Lower leg skin (tissue), 4 donors: ENCODE results near the gene RNASE4. TPM values are rescaled to one million over a fixed set of nuclear protein-coding genes. Genes with fewer than 3 reads are reported as not detected.
"Not testable (repeated sequence)": the region's sequence is repeated elsewhere in the genome, so short reads cannot be mapped to it uniquely, and the experiment has no call there.

Experiments used
- DNase-seq, 2 donors: peaks; one replicate each; pipeline ENCODE4 v3.0.0-alpha.2; 2019; ENCODE audit warnings: low spot score in 2 of 2
- H3K4me3 ChIP-seq: fragments of 200-600 bp; sonication (generic); 2 replicates; pipeline ENCODE4 v1.5.1; 2017; ENCODE audit warnings: mild to moderate bottlenecking, low read depth; ENCODE audit not compliant: poor library complexity, severe bottlenecking
- POLR2A ChIP-seq, 2 donors: fragments of 450-650 bp; IDR thresholded peaks; one replicate each; pipeline ENCODE4 v1.6.1; 2016 to 2017; ENCODE audit warnings: antibody characterized with exemption in 2 of 2, mild to moderate bottlenecking in 1 of 2, moderate library complexity in 1 of 2
- WGBS, 2 donors: methylation state at CpG; one replicate each; pipeline ENCODE4 v1.1.5; 2018; 5-methylcytosine and 5-hydroxymethylcytosine counted together
- intact Hi-C: fragments of 100-400 bp; cut with DNase I; formaldehyde crosslinking; loops from one replicate; pipeline ENCODE4 v1.15.0; 2023; ENCODE audit warnings: low total_unique reads
- total RNA-seq, 4 donors: library from RNA; depleted of rRNA; stranded (reverse); fragments of >200 nt; gene quantifications; one replicate each; pipeline ENCODE4 v1.1.0, GENCODE V29; 2016
- TF ChIP-seq, protein P1 (sequence below), 3 donors: fragments of 450-650 bp; IDR thresholded peaks; one replicate each; pipeline ENCODE4 v1.5.1; 2016; ENCODE audit warnings: antibody characterized with exemption in 3 of 3, mild to moderate bottlenecking in 3 of 3, moderate library complexity in 2 of 3

Gene RNASE4
- total RNA-seq, 4 donors from 2014 or later, result 67.3 to 102 (median 90.6) TPM

DNA sequence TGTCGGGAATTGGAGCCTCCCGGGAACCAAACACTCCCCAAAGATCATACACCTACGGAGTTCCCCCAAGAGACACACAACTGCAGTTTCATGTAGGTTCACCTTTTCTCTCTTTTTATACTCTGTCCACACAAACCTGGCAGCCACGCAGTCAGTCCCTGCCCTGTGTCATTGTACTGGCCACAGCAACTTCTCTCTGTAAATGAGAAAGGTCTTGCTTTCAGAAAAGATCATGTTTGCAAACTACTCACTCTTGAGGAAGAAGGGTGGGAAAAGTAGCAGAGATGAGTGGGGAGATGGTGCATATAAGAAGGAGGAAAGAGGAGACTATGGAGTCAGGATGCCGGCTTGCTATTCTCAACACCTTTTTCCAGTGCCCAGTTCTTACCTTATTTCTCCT, 14.6 kb downstream of the RNASE4 start:
- DNase-seq, result no peak
- no peak overlapping the region for H3K4me3 ChIP-seq
- TF ChIP-seq, protein P1, sequence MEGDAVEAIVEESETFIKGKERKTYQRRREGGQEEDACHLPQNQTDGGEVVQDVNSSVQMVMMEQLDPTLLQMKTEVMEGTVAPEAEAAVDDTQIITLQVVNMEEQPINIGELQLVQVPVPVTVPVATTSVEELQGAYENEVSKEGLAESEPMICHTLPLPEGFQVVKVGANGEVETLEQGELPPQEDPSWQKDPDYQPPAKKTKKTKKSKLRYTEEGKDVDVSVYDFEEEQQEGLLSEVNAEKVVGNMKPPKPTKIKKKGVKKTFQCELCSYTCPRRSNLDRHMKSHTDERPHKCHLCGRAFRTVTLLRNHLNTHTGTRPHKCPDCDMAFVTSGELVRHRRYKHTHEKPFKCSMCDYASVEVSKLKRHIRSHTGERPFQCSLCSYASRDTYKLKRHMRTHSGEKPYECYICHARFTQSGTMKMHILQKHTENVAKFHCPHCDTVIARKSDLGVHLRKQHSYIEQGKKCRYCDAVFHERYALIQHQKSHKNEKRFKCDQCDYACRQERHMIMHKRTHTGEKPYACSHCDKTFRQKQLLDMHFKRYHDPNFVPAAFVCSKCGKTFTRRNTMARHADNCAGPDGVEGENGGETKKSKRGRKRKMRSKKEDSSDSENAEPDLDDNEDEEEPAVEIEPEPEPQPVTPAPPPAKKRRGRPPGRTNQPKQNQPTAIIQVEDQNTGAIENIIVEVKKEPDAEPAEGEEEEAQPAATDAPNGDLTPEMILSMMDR (IDR thresholded peaks at IDR 0.05), result no peak
- no peak for TF ChIP-seq POLR2A (IDR thresholded peaks at IDR 0.05)
- intact Hi-C loops, result loop anchor here (5.0 kb wide), 1 partner anchor 158 kb away; no protein-coding TSS in a partner anchor
- 90 to 96% methylated on average over 5 of the region's 5 CpGs for WGBS, 2 donors

DNA sequence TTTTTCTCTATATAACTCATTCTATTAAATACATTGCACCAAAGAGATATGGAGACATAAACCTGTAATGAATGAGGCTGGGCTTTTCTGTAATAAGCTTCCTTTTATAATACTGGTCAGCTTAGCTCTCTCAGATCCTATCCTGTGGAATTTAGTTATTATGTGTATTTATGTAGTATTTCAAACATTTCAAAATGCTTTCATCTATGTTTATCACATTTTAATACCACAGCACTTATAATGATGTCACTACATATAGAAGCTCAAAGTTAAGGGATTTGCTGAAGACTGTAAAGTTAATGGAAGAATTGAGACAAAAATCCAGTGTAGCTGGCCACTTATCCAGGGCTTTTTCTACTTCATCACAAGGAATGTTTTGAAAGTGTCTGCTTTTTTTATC, 15.6 kb downstream of the RNASE4 start:
- H3K4me3 ChIP-seq, result no peak overlapping the region
- no peak for TF ChIP-seq POLR2A (IDR thresholded peaks at IDR 0.05)
- TF ChIP-seq, protein P1 (IDR thresholded peaks at IDR 0.05), result no peak
- intact Hi-C loops, result loop anchor here (5.0 kb wide), 2 partner anchors 157 to 267 kb away; no protein-coding TSS in a partner anchor
- no peak for DNase-seq

DNA sequence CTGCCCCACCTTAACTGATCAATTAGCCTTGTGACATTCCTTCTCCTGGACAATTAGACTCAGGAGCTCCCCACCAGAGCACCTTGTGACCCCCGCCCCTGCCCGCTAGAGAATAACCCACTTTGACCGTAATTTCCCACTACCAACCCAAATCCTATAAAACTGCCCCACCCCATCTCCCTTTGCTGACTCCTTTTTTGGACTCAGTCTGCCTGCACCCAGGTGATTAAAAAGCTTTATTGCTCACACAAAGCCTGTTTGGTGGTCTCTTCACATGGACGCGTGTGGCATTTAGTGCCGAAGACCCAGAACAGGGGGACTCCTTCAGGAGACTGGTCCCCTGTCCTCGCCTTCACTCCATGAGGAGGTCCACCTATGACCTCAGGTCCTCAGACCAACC, 16.6 kb downstream of the RNASE4 start:
- intact Hi-C loops, result loop anchor here (5.0 kb wide), 1 partner anchor 266 kb away; no protein-coding TSS in a partner anchor
- H3K4me3 ChIP-seq, DNase-seq: not testable (repeated sequence)
- 97 to 98% methylated on average over 7 of the region's 7 CpGs for WGBS, 2 donors

DNA sequence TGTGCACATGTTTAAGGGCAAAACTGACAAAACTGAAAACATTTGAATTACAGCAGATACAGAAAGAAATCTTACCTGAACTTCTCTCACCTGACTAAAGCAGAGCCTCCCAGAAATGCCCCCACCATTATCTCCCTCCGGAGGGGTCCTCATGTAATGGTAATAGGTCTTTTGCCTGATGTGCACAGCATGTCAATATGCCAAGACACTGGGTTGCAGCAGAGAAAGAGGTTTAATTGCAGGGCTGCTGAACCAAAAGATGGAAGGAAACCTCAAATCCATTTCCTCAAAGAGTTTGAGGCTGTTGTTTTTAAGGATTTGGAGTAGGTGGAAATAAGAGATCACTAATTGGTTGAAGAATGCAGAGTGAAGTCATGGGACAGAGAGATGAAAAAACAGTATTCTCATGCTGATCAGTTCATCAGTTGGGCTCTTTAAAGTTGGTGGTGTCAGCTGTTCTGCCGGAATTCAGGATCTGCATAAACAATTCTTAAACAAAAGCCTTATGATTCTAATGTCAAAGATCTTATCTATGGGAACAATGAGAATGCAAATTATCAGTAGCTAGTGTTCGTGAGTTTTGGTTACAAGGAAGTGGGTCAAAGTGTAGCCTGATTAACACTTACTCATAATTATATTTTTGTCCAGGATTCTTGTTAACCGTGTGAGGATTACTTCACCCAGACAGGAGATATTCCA, 22.4 kb downstream of the RNASE4 start:
- no peak for TF ChIP-seq POLR2A (IDR thresholded peaks at IDR 0.05)
- TF ChIP-seq, protein P1 (IDR thresholded peaks at IDR 0.05), result no peak
- WGBS, 2 donors, result 32 to 46% methylated on average over 4 of the region's 4 CpGs
- no peak for DNase-seq
- intact Hi-C loops, result no loop called here
- H3K4me3 ChIP-seq, result no peak overlapping the region

DNA sequence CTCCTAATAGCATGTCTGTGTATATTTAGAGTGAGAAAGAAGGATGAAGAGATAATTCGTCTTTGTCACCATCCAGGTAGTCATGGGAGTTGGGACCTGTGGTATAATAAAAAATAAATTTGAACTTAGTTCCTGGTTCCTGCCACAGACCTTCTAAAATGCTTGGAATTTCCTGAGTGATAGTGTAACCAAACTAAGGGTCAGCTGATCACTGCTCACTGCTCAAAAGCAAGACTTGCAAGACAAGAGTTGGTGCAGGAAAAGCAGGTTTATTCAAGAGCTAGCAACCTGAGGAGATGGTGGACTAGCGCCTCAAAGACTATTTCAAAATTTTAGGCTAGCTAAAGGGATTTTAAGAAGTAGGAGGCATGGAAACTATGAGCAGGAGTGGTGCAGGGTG, 23.3 kb downstream of the RNASE4 start:
- WGBS, 2 donors, result 69 to 83% methylated on average over 2 of the region's 2 CpGs
- no peak for TF ChIP-seq POLR2A (IDR thresholded peaks at IDR 0.05)
- TF ChIP-seq, protein P1 (IDR thresholded peaks at IDR 0.05), result no peak
- DNase-seq, result no peak
- H3K4me3 ChIP-seq, result no peak overlapping the region
- intact Hi-C loops, result no loop called here

DNA sequence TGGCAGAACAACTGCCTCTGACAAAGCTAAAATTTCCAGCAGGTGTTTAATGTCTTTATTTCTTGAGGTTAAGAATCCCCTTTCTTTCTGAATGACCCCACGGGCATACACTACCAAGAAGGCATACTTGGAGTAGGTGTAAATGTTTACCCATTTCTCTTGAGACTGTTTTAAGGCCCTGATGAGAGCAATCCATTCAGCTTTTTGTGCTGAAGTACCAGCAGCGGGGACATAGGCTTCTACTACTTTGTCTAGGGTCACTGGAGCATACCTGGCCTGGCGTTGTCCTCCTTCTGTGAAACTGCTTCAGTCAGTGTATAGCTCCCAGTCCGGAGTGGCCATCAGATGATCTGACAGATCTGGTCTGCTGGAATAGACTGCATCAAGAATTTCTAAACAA, 26.9 kb downstream of the RNASE4 start:
- WGBS, 2 donors, result 77 to 91% methylated on average over 4 of the region's 4 CpGs
- no peak overlapping the region for H3K4me3 ChIP-seq
- intact Hi-C loops, result no loop called here

More for the DNA sequence above, 26.9 kb downstream of the RNASE4 start:
- DNase-seq, result no peak
- TF ChIP-seq POLR2A (IDR thresholded peaks at IDR 0.05), result no peak
- TF ChIP-seq, protein P1 (IDR thresholded peaks at IDR 0.05), result no peak
